Stimulated activated CD4-positive, alpha-beta T cell treated with anti-CD3 and anti-CD28 coated beads, TNF-alpha, amount 100 ng/mL, for 48 hours (primary cell): ENCODE results near the gene IQCB1.
"Not testable (repeated sequence)": the region's sequence is repeated elsewhere in the genome, so short reads cannot be mapped to it uniquely, and the experiment has no call there.

Source experiments
- DNase-seq, 3 donors: peaks; one replicate each; pipeline ENCODE4 v3.0.0-alpha.2; 2020; ENCODE audit warnings: low read depth in 3 of 3

The IQCB1 gene

GRCh38 chr3:121834671-121835464 is at the start of gene IQCB1, which contains the start of gene EAF2:
TSS of gene IQCB1 (minus strand) at chr3:121835060. CDS start at chr3:121828960, 6,100 bp downstream.
TSS of gene EAF2 (plus strand) at chr3:121835209. CDS start at chr3:121835286, 77 bp downstream.
- peak; percentile 91 to 94 (median 94) for DNase-seq

- no peak for DNase-seq
These were observed 48.6 kb upstream of the IQCB1 start for GRCh38 chr3:121883507-121883906.

GRCh38 chr3:121878411-121878810 is 43.6 kb upstream of the IQCB1 start:
- DNase-seq: no peak

- DNase-seq: no peak
These were observed 36.6 kb upstream of the IQCB1 start for GRCh38 chr3:121871430-121871829.

GRCh38 chr3:121870717-121871116 is 35.9 kb upstream of the IQCB1 start:
- no peak for DNase-seq

- DNase-seq: no peak
These were observed 34.9 kb upstream of the IQCB1 start for GRCh38 chr3:121869736-121870135.

GRCh38 chr3:121863801-121864200 is 28.9 kb upstream of the IQCB1 start:
- DNase-seq: no peak

- DNase-seq: not testable (repeated sequence)
These were observed 28.4 kb upstream of the IQCB1 start for GRCh38 chr3:121863247-121863646.

- not testable (repeated sequence) for DNase-seq
These were observed 22.9 kb upstream of the IQCB1 start for GRCh38 chr3:121857778-121858177.

- DNase-seq: no peak
These were observed 20.7 kb upstream of the IQCB1 start for GRCh38 chr3:121855555-121855954.

- no peak for DNase-seq
These were observed 17.4 kb upstream of the IQCB1 start for GRCh38 chr3:121852256-121852655.

GRCh38 chr3:121844892-121845291 is 10.0 kb upstream of the IQCB1 start:
- DNase-seq: no peak

GRCh38 chr3:121839962-121840361 is 5.1 kb upstream of the IQCB1 start:
- DNase-seq: no peak

GRCh38 chr3:121836481-121836880 is 1.6 kb upstream of the IQCB1 start:
- no peak for DNase-seq

- DNase-seq: no peak
These were observed 1.2 kb upstream of the IQCB1 start for GRCh38 chr3:121836064-121836463.

- no peak for DNase-seq
These were observed 573 bp upstream of the IQCB1 start for GRCh38 chr3:121835465-121835801.

GRCh38 chr3:121834157-121834670 is 646 bp downstream of the IQCB1 start:
- DNase-seq: peak in 1 of 3 donors; percentile 5

GRCh38 chr3:121822973-121823372 is 11.9 kb downstream of the IQCB1 start:
- no peak for DNase-seq

- no peak for DNase-seq
These were observed 13.2 kb downstream of the IQCB1 start for GRCh38 chr3:121821421-121822199.

- DNase-seq: no peak
These were observed 15.6 kb downstream of the IQCB1 start for GRCh38 chr3:121819236-121819635.

GRCh38 chr3:121818578-121818977 is 16.3 kb downstream of the IQCB1 start:
- no peak for DNase-seq

GRCh38 chr3:121817753-121818152 is 17.1 kb downstream of the IQCB1 start:
- DNase-seq: no peak

GRCh38 chr3:121809249-121809648 is 25.6 kb downstream of the IQCB1 start:
- no peak for DNase-seq
